GM10266 (cell line): Measurements from ENCODE around the gene LMOD2.

Experiments used
- DNase-seq: peaks from one replicate; pipeline ENCODE4 v3.0.0; 2012; ENCODE audit errors: extremely low spot score
- TF ChIP-seq, protein P1 (sequence below): IDR thresholded peaks from 2 replicates; pipeline ENCODE4 v1.5.1; 2012; ENCODE audit warnings: mild to moderate bottlenecking, low read depth; ENCODE audit not compliant: control insufficient read depth, insufficient read depth; ENCODE audit errors: missing control alignments

The LMOD2 gene, protein sequence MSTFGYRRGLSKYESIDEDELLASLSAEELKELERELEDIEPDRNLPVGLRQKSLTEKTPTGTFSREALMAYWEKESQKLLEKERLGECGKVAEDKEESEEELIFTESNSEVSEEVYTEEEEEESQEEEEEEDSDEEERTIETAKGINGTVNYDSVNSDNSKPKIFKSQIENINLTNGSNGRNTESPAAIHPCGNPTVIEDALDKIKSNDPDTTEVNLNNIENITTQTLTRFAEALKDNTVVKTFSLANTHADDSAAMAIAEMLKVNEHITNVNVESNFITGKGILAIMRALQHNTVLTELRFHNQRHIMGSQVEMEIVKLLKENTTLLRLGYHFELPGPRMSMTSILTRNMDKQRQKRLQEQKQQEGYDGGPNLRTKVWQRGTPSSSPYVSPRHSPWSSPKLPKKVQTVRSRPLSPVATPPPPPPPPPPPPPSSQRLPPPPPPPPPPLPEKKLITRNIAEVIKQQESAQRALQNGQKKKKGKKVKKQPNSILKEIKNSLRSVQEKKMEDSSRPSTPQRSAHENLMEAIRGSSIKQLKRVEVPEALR

DNA sequence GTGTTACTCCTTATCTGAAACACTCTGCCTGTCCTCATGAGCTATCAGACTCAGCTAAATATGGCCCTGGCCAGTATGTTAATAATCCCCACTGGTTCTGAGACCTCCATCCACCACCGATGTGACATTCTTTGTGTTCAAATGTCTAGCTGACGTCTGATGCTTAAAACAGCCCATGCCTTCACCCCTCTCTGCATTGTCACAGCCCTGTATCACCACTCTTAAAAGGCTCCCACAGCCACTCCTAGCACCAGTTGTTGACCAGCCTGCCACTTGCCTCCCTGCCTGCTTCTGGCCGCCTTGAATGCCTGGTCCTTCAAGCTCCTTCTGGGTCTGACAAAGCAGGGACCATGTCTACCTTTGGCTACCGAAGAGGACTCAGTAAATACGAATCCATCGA, at the start of gene LMOD2:
Gene LMOD2 (plus strand): TSS at position 253 of the 400 bp plus-strand sequence. CDS start 98 bp downstream, at position 351.
- no peak for DNase-seq
- TF ChIP-seq, protein P1, sequence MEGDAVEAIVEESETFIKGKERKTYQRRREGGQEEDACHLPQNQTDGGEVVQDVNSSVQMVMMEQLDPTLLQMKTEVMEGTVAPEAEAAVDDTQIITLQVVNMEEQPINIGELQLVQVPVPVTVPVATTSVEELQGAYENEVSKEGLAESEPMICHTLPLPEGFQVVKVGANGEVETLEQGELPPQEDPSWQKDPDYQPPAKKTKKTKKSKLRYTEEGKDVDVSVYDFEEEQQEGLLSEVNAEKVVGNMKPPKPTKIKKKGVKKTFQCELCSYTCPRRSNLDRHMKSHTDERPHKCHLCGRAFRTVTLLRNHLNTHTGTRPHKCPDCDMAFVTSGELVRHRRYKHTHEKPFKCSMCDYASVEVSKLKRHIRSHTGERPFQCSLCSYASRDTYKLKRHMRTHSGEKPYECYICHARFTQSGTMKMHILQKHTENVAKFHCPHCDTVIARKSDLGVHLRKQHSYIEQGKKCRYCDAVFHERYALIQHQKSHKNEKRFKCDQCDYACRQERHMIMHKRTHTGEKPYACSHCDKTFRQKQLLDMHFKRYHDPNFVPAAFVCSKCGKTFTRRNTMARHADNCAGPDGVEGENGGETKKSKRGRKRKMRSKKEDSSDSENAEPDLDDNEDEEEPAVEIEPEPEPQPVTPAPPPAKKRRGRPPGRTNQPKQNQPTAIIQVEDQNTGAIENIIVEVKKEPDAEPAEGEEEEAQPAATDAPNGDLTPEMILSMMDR: no peak

DNA sequence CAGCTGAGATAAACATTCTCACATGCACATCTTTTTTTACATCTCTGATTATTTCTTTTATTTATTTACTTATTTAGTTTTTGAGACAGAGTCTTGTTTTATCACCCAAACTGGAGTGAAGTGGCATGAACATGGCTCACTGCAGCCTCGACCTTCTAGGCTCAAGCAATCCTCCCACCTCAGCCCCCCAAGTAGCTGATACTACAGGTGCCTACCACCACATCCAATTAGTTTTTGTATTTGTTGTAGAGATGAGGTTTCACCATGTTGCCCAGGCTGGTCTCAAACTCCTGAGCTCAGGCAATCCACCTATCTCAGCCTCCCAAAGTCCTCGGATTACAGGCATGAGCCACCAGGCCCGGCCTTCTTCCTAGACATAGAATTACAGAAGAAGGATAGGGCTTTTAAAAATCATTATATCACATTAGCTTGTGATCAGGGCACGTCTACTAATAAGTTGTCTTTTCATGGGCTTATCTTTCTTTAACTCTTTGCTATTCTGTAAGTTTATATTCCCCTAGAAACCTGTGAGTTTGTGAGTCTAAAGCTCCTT, 48.2 kb upstream of the LMOD2 start:
- no peak for DNase-seq
- TF ChIP-seq, protein P1: no peak

DNA sequence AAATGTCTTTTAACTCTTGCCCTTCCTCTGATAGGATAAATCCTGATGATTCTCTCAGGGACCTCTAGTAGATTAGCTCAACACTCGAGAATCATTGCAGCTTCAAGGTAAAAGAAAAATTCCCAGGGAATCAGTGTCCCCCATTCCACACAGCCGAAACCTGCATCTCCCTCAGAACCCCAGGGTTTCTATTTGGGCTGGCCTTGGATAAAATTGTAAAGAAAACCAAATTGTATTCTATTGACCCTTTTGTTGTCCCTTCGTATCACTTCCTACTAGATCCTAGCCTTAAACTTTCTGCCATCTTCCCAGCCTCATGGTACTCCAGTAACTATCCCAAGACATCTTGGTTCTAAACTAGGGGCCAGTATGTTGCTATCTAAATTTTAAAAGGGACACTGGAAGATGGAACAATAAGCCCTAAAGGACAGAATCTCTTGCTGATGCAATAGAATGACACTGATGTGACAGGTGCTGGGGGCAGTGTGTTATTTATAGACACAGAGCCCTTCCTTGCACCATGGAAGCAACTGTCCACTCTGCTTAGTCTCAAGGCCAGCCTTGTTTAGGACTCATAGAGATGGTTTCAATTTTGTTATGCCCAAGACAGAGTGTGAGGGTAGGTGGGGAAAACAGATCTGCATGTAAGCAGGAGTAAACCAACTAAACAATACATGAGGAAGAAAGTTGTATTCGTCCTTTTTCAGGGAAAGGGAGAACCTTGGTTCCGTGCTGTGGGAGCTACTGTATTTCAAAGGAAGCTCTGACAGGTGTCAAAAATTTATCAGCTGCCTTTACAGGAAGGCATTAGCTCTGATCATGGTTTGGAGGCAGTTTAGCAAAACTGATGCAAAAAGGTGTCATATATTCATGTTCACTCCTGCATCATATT, 46.4 kb upstream of the LMOD2 start:
- TF ChIP-seq, protein P1: no peak
- DNase-seq: no peak

DNA sequence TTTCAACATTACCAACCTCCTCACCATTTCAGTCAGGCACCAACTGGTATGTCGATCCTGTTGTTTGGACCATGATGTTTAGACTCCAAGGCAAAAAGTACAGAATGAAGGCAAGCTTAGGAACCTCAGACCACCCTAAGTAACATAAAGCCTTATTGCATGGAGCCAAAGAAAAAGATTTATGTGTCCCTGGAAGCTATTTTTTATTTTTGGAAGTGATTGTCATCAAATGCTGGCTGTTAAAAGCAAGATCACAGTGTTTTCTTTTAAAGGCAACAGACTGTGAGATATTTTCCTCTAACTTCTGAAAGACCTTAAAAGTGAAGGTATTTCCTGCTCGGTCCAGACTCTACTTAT, 45.8 kb upstream of the LMOD2 start:
- TF ChIP-seq, protein P1: no peak
- no peak for DNase-seq

DNA sequence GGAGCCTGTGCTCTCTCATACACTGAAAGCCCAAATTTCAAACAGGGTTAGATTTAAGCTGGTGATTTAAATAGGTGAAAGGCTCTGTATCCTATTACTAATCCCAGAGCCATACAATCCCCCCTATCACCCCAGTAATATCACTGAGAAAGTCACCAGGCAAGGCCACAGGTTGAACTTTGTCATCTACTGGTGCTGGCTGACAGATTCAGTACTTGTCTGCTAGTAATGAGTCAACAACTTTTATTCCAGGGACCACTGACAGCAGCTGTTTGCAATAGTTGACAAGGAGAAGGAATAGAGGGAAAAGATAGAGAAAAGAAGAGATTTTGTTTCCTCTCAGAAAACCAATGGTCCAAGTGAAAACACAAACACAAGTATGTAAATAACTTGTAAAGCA, 43.6 kb upstream of the LMOD2 start:
- no peak for DNase-seq
- TF ChIP-seq, protein P1: no peak

DNA sequence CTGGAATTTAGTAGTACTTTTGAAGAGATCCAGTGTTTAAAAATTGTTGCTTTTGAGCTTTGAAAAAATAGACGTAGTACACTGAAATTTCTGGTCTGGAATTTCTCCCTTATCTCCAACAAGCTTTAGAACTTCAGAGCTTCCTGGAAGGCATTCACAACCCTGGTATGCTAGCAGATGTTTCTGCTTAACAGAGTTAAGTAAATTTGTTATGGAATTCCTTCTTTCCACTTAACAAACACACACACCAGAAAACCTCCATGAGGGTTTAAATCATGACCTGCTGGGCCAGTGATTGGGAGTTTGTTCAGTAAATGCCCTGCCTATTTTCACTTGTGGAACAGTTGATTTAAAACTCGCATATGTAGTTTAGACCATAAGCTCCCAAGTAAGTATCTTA, 40.3 kb upstream of the LMOD2 start:
- no peak for DNase-seq
- TF ChIP-seq, protein P1: no peak

DNA sequence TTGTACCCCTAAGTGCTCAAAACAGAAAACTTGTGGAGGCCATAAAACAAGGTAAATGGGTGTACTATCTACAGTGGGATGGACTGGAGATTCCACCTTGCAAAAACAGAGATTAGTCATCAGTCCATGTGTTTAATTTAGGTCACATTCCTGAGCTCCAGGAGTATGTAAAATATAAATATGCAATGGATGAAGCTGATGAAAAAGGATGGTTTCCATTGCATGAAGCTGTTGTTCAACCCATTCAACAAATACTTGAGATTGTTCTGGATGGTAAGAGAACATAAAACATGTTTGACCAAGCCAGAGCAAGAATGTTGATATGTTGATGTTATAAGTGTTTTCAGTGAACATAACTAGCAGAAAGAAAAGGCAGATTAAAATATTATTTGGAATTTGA, 39.4 kb upstream of the LMOD2 start:
- TF ChIP-seq, protein P1: no peak
- DNase-seq: no peak
